ENCODE results near the gene DUOXA2. TPM values are rescaled to one million over a fixed set of nuclear protein-coding genes. Genes with fewer than 3 reads are reported as not detected.

Gene DUOXA2
- total RNA-seq, 1 experiment from 2014 or later: not detected

DNA sequence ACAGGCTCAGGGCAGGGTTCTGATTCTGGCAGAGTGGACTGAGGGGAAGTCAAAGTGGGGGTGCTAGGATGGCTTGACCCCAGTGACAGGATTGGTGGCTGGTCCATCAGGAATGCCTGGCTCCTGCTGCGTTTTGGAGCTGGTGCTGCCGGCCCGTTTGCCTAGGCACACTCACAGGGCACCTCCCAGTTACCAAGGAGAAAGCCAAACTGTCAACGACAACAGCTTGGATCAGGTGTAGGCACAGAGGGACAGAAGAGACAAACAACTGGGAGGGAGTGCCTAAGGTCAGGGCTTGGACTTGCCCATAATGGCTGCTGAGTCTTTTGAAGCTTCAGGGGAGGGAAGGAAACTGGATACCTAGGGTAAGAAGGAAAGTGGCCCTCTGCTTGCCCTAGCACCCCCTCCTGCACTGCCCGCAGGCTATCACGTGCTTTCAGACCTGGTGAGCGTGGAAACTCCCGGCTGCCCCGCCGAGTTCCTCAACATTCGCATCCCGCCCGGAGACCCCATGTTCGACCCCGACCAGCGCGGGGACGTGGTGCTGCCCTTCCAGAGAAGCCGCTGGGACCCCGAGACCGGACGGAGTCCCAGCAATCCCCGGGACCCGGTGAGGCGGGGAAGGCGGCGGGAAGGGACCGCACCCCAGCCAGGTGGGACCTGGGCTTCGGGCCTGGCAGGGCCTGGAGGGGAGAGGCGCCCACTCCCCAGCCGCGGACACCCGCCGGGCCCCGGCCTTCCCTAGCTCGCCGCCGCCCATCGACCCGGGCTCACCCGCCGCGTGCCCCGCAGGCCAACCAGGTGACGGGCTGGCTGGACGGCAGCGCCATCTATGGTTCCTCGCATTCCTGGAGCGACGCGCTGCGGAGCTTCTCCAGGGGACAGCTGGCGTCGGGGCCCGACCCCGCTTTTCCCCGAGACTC is 20.8 kb downstream of the DUOXA2 start:
- ChIA-PET POLR2A (interaction anchor here (0.6 to 1.2 kb wide), 3 partner anchors 17 to 281 kb away, joined by 3 to 5 read pairs (median 3); no protein-coding TSS in a partner anchor), CTCF (interaction anchor here (1.1 to 11.0 kb wide), 7 partner anchors 9 to 267 kb away, joined by 3 to 231 read pairs (median 6); partner anchors contain the start of genes DUOX2 and DUOXA2)
- peaks cover 12% of the 10 kb centered on the region for H3K4me1 Mint-ChIP-seq
- peak overlapping the region; percentile 66 for H3K4me3 Mint-ChIP-seq
- no peak overlapping the region for H3K27ac Mint-ChIP-seq
- ATAC-seq (peak; percentile 72), DNase-seq (ENCODE audit: low spot score) (peak; percentile 60)
- H3K27me3 Mint-ChIP-seq (ENCODE audit: low read depth): peaks cover 83% of the 10 kb centered on the region
- no peaks in the 10 kb centered on the region for H3K9me3 Mint-ChIP-seq
- H3K36me3 Mint-ChIP-seq: no peaks in the 10 kb centered on the region
- TF ChIP-seq ETV6 (CRISPR knock-in tag; IDR thresholded peaks at IDR 0.05): peak; percentile 73; the same call in 1 of the 2 replicates
- no peak for TF ChIP-seq JAZF1 (CRISPR knock-in tag; IDR thresholded peaks at IDR 0.05)
- TF ChIP-seq ZBTB21 (CRISPR knock-in tag; IDR thresholded peaks at IDR 0.05; ENCODE audit: borderline replicate concordance): peak; percentile 62; the same call in 1 of the 2 replicates
- no peak for TF ChIP-seq ESRRA (CRISPR knock-in tag; IDR thresholded peaks at IDR 0.05; ENCODE audit: borderline replicate concordance)
- TF ChIP-seq, protein P1, sequence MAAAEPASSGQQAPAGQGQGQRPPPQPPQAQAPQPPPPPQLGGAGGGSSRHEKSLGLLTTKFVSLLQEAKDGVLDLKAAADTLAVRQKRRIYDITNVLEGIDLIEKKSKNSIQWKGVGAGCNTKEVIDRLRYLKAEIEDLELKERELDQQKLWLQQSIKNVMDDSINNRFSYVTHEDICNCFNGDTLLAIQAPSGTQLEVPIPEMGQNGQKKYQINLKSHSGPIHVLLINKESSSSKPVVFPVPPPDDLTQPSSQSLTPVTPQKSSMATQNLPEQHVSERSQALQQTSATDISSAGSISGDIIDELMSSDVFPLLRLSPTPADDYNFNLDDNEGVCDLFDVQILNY (CRISPR knock-in tag; IDR thresholded peaks at IDR 0.05): peak; percentile 83; the same call in 1 of the 2 replicates
- 0 out of 2 replicates have a peak, but pooled peaks have one; percentile 44 for TF ChIP-seq ZNF416 (CRISPR knock-in tag; IDR thresholded peaks at IDR 0.05)
- TF ChIP-seq, protein P2, sequence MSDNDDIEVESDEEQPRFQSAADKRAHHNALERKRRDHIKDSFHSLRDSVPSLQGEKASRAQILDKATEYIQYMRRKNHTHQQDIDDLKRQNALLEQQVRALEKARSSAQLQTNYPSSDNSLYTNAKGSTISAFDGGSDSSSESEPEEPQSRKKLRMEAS (CRISPR knock-in tag; IDR thresholded peaks at IDR 0.05): peak; percentile 94; the same call in 1 of the 2 replicates
- TF ChIP-seq TEAD1 (CRISPR knock-in tag; IDR thresholded peaks at IDR 0.05): peak; percentile 64; the same call in 1 of the 2 replicates
- TF ChIP-seq ZBTB43 (CRISPR knock-in tag; IDR thresholded peaks at IDR 0.05): 0 out of 2 replicates have a peak, but pooled peaks have one; percentile 58
- TF ChIP-seq, protein P3, sequence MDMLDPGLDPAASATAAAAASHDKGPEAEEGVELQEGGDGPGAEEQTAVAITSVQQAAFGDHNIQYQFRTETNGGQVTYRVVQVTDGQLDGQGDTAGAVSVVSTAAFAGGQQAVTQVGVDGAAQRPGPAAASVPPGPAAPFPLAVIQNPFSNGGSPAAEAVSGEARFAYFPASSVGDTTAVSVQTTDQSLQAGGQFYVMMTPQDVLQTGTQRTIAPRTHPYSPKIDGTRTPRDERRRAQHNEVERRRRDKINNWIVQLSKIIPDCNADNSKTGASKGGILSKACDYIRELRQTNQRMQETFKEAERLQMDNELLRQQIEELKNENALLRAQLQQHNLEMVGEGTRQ (CRISPR knock-in tag; IDR thresholded peaks at IDR 0.05): peak; percentile 47
- peak; percentile 51; the same call in 1 of the 2 replicates for TF ChIP-seq FOXK1 (CRISPR knock-in tag; IDR thresholded peaks at IDR 0.05)
- peak; percentile 68; the same call in 1 of the 2 replicates for TF ChIP-seq RELA (CRISPR knock-in tag; IDR thresholded peaks at IDR 0.05; ENCODE audit: borderline replicate concordance)
- peak; percentile 84; the same call in 1 of the 2 replicates for TF ChIP-seq FOXP1 (CRISPR knock-in tag; IDR thresholded peaks at IDR 0.05; ENCODE audit: borderline replicate concordance)
- TF ChIP-seq TEAD4 (CRISPR knock-in tag; IDR thresholded peaks at IDR 0.05): peak; percentile 65; the same call in 1 of the 2 replicates
- no peak for TF ChIP-seq E2F1 (CRISPR knock-in tag; IDR thresholded peaks at IDR 0.05)
- TF ChIP-seq ELF4 (CRISPR knock-in tag; IDR thresholded peaks at IDR 0.05; ENCODE audit: low read depth): no peak
- TF ChIP-seq ZNF317 (CRISPR knock-in tag; IDR thresholded peaks at IDR 0.05; ENCODE audit: borderline replicate concordance, low read depth): peak; percentile 53; the same call in 1 of the 2 replicates
- 0 out of 2 replicates have a peak, but pooled peaks have one; percentile 47 for TF ChIP-seq KAT7 (CRISPR knock-in tag; IDR thresholded peaks at IDR 0.05; ENCODE audit: borderline replicate concordance)
- TF ChIP-seq ARID4B (CRISPR knock-in tag; IDR thresholded peaks at IDR 0.05; ENCODE audit: borderline replicate concordance): 0 out of 2 replicates have a peak, but pooled peaks have one; percentile 61
- TF ChIP-seq ZNF423 (CRISPR knock-in tag; IDR thresholded peaks at IDR 0.05): no peak
- TF ChIP-seq, protein P4, sequence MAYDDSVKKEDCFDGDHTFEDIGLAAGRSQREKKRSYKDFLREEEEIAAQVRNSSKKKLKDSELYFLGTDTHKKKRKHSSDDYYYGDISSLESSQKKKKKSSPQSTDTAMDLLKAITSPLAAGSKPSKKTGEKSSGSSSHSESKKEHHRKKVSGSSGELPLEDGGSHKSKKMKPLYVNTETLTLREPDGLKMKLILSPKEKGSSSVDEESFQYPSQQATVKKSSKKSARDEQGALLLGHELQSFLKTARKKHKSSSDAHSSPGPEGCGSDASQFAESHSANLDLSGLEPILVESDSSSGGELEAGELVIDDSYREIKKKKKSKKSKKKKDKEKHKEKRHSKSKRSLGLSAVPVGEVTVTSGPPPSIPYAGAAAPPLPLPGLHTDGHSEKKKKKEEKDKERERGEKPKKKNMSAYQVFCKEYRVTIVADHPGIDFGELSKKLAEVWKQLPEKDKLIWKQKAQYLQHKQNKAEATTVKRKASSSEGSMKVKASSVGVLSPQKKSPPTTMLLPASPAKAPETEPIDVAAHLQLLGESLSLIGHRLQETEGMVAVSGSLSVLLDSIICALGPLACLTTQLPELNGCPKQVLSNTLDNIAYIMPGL (CRISPR knock-in tag; IDR thresholded peaks at IDR 0.05): peak; percentile 73
- TF ChIP-seq, protein P5, sequence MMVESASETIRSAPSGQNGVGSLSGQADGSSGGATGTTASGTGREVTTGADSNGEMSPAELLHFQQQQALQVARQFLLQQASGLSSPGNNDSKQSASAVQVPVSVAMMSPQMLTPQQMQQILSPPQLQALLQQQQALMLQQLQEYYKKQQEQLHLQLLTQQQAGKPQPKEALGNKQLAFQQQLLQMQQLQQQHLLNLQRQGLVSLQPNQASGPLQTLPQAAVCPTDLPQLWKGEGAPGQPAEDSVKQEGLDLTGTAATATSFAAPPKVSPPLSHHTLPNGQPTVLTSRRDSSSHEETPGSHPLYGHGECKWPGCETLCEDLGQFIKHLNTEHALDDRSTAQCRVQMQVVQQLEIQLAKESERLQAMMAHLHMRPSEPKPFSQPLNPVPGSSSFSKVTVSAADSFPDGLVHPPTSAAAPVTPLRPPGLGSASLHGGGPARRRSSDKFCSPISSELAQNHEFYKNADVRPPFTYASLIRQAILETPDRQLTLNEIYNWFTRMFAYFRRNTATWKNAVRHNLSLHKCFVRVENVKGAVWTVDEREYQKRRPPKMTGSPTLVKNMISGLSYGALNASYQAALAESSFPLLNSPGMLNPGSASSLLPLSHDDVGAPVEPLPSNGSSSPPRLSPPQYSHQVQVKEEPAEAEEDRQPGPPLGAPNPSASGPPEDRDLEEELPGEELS (CRISPR knock-in tag; IDR thresholded peaks at IDR 0.05): peak; percentile 81; the same call in 1 of the 2 replicates
